NB4 (cell line): ENCODE data around the gene PAQR8.

Experiments used
- MYC ChIP-seq: IDR thresholded peaks from 2 replicates; pipeline ENCODE4 v1.6.1; 2011; ENCODE audit warnings: low read depth, low read length
- TF ChIP-seq, protein P1 (sequence below): IDR thresholded peaks from one replicate; pipeline ENCODE4 v1.5.1; 2012; ENCODE audit warnings: low read depth, low read length

- TF ChIP-seq, protein P1, sequence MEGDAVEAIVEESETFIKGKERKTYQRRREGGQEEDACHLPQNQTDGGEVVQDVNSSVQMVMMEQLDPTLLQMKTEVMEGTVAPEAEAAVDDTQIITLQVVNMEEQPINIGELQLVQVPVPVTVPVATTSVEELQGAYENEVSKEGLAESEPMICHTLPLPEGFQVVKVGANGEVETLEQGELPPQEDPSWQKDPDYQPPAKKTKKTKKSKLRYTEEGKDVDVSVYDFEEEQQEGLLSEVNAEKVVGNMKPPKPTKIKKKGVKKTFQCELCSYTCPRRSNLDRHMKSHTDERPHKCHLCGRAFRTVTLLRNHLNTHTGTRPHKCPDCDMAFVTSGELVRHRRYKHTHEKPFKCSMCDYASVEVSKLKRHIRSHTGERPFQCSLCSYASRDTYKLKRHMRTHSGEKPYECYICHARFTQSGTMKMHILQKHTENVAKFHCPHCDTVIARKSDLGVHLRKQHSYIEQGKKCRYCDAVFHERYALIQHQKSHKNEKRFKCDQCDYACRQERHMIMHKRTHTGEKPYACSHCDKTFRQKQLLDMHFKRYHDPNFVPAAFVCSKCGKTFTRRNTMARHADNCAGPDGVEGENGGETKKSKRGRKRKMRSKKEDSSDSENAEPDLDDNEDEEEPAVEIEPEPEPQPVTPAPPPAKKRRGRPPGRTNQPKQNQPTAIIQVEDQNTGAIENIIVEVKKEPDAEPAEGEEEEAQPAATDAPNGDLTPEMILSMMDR, result no peak
- TF ChIP-seq MYC, result no peak
These were observed at the start of gene PAQR8 for GRCh38 chr6:52361945-52362442.
